Cardiac muscle cell (in vitro differentiated cells and primary cell): ENCODE measurements around the gene INHBA. TPM values are rescaled to one million over a fixed set of nuclear protein-coding genes. Genes with fewer than 3 reads are reported as not detected.

Experiments
- DNase-seq, 2 donors: peaks; one replicate each; pipeline versions ENCODE4 v3.0.0 to v3.0.0-alpha.2; 2010 to 2017; ENCODE audit warnings: low read depth in 1 of 2, low spot score in 1 of 2
- H3K27ac ChIP-seq: fragments of 200-600 bp; sonication (generic); 2 replicates; pipeline ENCODE4 v1.5.1; 2016
- H3K27me3 ChIP-seq: fragments of 200-600 bp; sonication (generic); 2 replicates; pipeline ENCODE4 v1.6.0; 2016; ENCODE audit warnings: control low read depth
- H3K36me3 ChIP-seq: fragments of 200-600 bp; sonication (generic); 2 replicates; pipeline ENCODE4 v1.5.1; 2016; ENCODE audit warnings: control low read depth
- H3K4me1 ChIP-seq: fragments of 200-600 bp; sonication (generic); 2 replicates; pipeline ENCODE4 v1.8.1; 2017; ENCODE audit warnings: low read depth, mild to moderate bottlenecking, mixed run types
- H3K4me3 ChIP-seq: fragments of 200-600 bp; sonication (generic); 2 replicates; pipeline ENCODE4 v1.5.1; 2016; ENCODE audit warnings: mild to moderate bottlenecking
- H3K9me3 ChIP-seq: fragments of 200-600 bp; sonication (generic); 2 replicates; pipeline ENCODE4 v1.5.1; 2017; ENCODE audit warnings: low read depth, mild to moderate bottlenecking, control low read depth
- CTCF ChIP-seq: IDR thresholded peaks from 2 replicates; pipeline ENCODE4 v1.5.1; 2012; ENCODE audit warnings: low read depth, mild to moderate bottlenecking, low read length
- polyA plus RNA-seq: library from polyadenylated mRNA; unstranded; fragments of >200 nt; fragmentation: Nextera tagmentation; extraction: Ambion mirVana; gene quantifications from 2 replicates; pipeline ENCODE4 v1.2.1, GENCODE V29; 2016
- total RNA-seq: library from RNA; depleted of rRNA; stranded (reverse); fragments of >200 nt; gene quantifications from 2 replicates; pipeline ENCODE4 v1.2.3, GENCODE V29; 2016

The INHBA gene
- total and polyA plus RNA-seq, 2 experiments from 2014 or later: 4.8 to 5.7 TPM

- Histone ChIP-seq H3K4me1 (peaks cover 5% of the 10 kb centered on the region), H3K9me3 (no peaks in the 10 kb centered on the region), H3K36me3 (no peaks in the 10 kb centered on the region), H3K27ac (no peak overlapping the region), H3K4me3 (no peak overlapping the region), H3K27me3 (no peaks in the 10 kb centered on the region)
- peak; percentile 36 to 55 for DNase-seq
- TF ChIP-seq CTCF: peak; percentile 47
These were observed 8.6 kb upstream of the INHBA start for GRCh38 chr7:41711283-41712064.

GRCh38 chr7:41710838-41711237 is 7.9 kb upstream of the INHBA start:
- no peak for DNase-seq
- H3K27me3 ChIP-seq: no peaks in the 10 kb centered on the region
- H3K9me3 ChIP-seq: no peaks in the 10 kb centered on the region
- peaks cover 9% of the 10 kb centered on the region for H3K4me1 ChIP-seq
- H3K27ac ChIP-seq: no peak overlapping the region
- no peak for TF ChIP-seq CTCF
- no peaks in the 10 kb centered on the region for H3K36me3 ChIP-seq
- H3K4me3 ChIP-seq: no peak overlapping the region

- no peak for TF ChIP-seq CTCF
- Histone ChIP-seq H3K36me3 (no peaks in the 10 kb centered on the region), H3K9me3 (no peaks in the 10 kb centered on the region), H3K4me3 (no peak overlapping the region), H3K27me3 (no peaks in the 10 kb centered on the region), H3K4me1 (peaks cover 12% of the 10 kb centered on the region), H3K27ac (no peak overlapping the region)
- DNase-seq: peak in 1 of 2 donors; percentile 81
These were observed 6.7 kb upstream of the INHBA start for GRCh38 chr7:41709621-41710020.

GRCh38 chr7:41708581-41709358 is 5.9 kb upstream of the INHBA start:
- Histone ChIP-seq H3K4me3 (no peak overlapping the region), H3K4me1 (peaks cover 16% of the 10 kb centered on the region), H3K36me3 (no peaks in the 10 kb centered on the region), H3K27ac (no peak overlapping the region), H3K9me3 (no peaks in the 10 kb centered on the region), H3K27me3 (no peaks in the 10 kb centered on the region)
- no peak for DNase-seq
- no peak for TF ChIP-seq CTCF

- H3K27ac ChIP-seq: peak overlapping the region; percentile 65
- no peaks in the 10 kb centered on the region for H3K9me3 ChIP-seq
- no peak for DNase-seq
- no peaks in the 10 kb centered on the region for H3K27me3 ChIP-seq
- H3K4me3 ChIP-seq: peak overlapping the region; percentile 19
- H3K4me1 ChIP-seq: peaks cover 37% of the 10 kb centered on the region
- no peak for TF ChIP-seq CTCF
- no peaks in the 10 kb centered on the region for H3K36me3 ChIP-seq
These were observed 3.5 kb upstream of the INHBA start for GRCh38 chr7:41706228-41706930.
